HG03064 (cell line): ENCODE results near the gene RNASEH2C.
"Not testable (repeated sequence)": the region's sequence is repeated elsewhere in the genome, so short reads cannot be mapped to it uniquely, and the experiment has no call there.

Source experiments
- ATAC-seq: cut with Tn5 transposase; IDR thresholded peaks from one replicate; pipeline ENCODE4 v1.9.1; 2021; ENCODE audit warnings: low read depth; ENCODE audit not compliant: unreplicated experiment

RNASEH2C gene

GRCh38 chr11:65692367-65692766, 28.2 kb downstream of the RNASEH2C start:
- ATAC-seq: no peak

GRCh38 chr11:65691847-65692246, 28.8 kb downstream of the RNASEH2C start:
- ATAC-seq: not testable (repeated sequence)

- no peak for ATAC-seq
These were observed 34.6 kb downstream of the RNASEH2C start for GRCh38 chr11:65685981-65686380.

- ATAC-seq: not testable (repeated sequence)
These were observed 37.1 kb downstream of the RNASEH2C start for GRCh38 chr11:65683480-65683879.

- no peak for ATAC-seq
These were observed 40.3 kb downstream of the RNASEH2C start for GRCh38 chr11:65680192-65680743.

- no peak for ATAC-seq
These were observed 47.6 kb downstream of the RNASEH2C start for GRCh38 chr11:65672982-65673381.

- no peak for ATAC-seq
These were observed 48.3 kb downstream of the RNASEH2C start for GRCh38 chr11:65672180-65672860.
